Prostate gland (tissue), 2 donors: ENCODE measurements around the gene PDS5A. TPM values are rescaled to one million over a fixed set of nuclear protein-coding genes. Genes with fewer than 3 reads are reported as not detected.

Source experiments
- DNase-seq: peaks from one replicate; pipeline ENCODE4 v3.0.0-alpha.2; 2019; ENCODE audit warnings: low spot score
- H3K27ac ChIP-seq, 2 donors: fragments of 200-600 bp; sonication (generic); 2 replicates each; pipeline ENCODE4 v1.5.1; 2017 to 2019
- H3K27me3 ChIP-seq: fragments of 200-600 bp; sonication (generic); replicated peaks from 2 replicates; pipeline ENCODE4 v1.5.1; 2019; ENCODE audit not compliant: insufficient read depth
- H3K36me3 ChIP-seq, 2 donors: fragments of 200-600 bp; sonication (generic); 1 replicate in 1 of 2; 2 replicates in 1 of 2; pipeline versions ENCODE4 v1.5.1 to v1.8.1; 2017 to 2019
- H3K4me1 ChIP-seq: fragments of 200-600 bp; sonication (generic); replicated peaks from 2 replicates; pipeline ENCODE4 v1.5.1; 2019
- H3K4me3 ChIP-seq, 2 donors: fragments of 200-600 bp; sonication (generic); 2 replicates each; pipeline ENCODE4 v1.5.1; 2017 to 2019
- H3K9me3 ChIP-seq: fragments of 200-600 bp; sonication (generic); 2 replicates; pipeline ENCODE4 v1.5.1; 2017
- CTCF ChIP-seq, 4 experiments: fragments of 200-600 bp in 2 of 4; fragments of 450-650 bp in 2 of 4; sonication (generic) in 2 of 4; IDR thresholded peaks; 1 replicate in 3 of 4; 2 replicates in 1 of 4; pipeline ENCODE4 v1.5.1; 2016 to 2019; ENCODE audit warnings: antibody characterized with exemption in 4 of 4, mild to moderate bottlenecking in 2 of 4, moderate library complexity in 2 of 4
- POLR2A ChIP-seq: fragments of 450-650 bp; IDR thresholded peaks from one replicate; pipeline ENCODE4 v1.6.1; 2016; ENCODE audit warnings: antibody characterized with exemption, mild to moderate bottlenecking
- POLR2AphosphoS5 ChIP-seq: sonication (generic); formaldehyde crosslinking; IDR thresholded peaks from one replicate; pipeline ENCODE4 v1.6.1; 2017; ENCODE audit warnings: antibody characterized with exemption
- WGBS: methylation state at CpG from one replicate; pipeline ENCODE4 v1.1.5; 2018; 5-methylcytosine and 5-hydroxymethylcytosine counted together
- intact Hi-C: fragments of 100-400 bp; cut with DNase I; formaldehyde crosslinking; loops from one replicate; pipeline ENCODE4 v1.14.2; 2022
- total RNA-seq, 2 donors: library from RNA; depleted of rRNA; stranded (reverse); fragments of >200 nt; gene quantifications; one replicate each; pipeline ENCODE4 v1.1.0, GENCODE V29; 2016

PDS5A gene
- total RNA-seq, 2 donors from 2014 or later = 55.7 to 57.0 TPM

- no peaks in the 10 kb centered on the region for H3K27me3 ChIP-seq
- peaks cover 0 to 11% of the 10 kb centered on the region in 2 donors for H3K36me3 ChIP-seq
- H3K4me1 ChIP-seq = no peaks in the 10 kb centered on the region
- no peak overlapping the region for H3K27ac ChIP-seq
- 95% methylated on average over 1 of the region's 1 CpG for WGBS
- intact Hi-C loops = no loop called here
- no peaks in the 10 kb centered on the region for H3K9me3 ChIP-seq
- H3K4me3 ChIP-seq = no peak overlapping the region
- no peak for DNase-seq
- no peak for TF ChIP-seq CTCF (IDR thresholded peaks at IDR 0.05)
- TF ChIP-seq POLR2AphosphoS5 = no peak
- TF ChIP-seq POLR2A = no peak
Observed at GRCh38 chr4:39834269-39834668, 143.4 kb downstream of the PDS5A start.

GRCh38 chr4:39825741-39826231 is 151.9 kb downstream of the PDS5A start:
- no peak for DNase-seq
- Histone ChIP-seq H3K4me3 (no peak overlapping the region), H3K9me3 (no peaks in the 10 kb centered on the region), H3K4me1 (no peaks in the 10 kb centered on the region), H3K27me3 (no peaks in the 10 kb centered on the region), H3K27ac (no peak overlapping the region), H3K36me3 (peaks cover 0 to 4% of the 10 kb centered on the region in 2 donors)
- 71% methylated on average over 7 of the region's 7 CpGs for WGBS
- intact Hi-C loops = no loop called here
- no peak for TF ChIP-seq POLR2A
- TF ChIP-seq CTCF (IDR thresholded peaks at IDR 0.05) = no peak
- no peak for TF ChIP-seq POLR2AphosphoS5

GRCh38 chr4:39825090-39825489 is 152.6 kb downstream of the PDS5A start:
- Histone ChIP-seq H3K27me3 (no peaks in the 10 kb centered on the region), H3K4me1 (no peaks in the 10 kb centered on the region), H3K4me3 (no peak overlapping the region), H3K27ac (no peak overlapping the region), H3K36me3 (no peaks in the 10 kb centered on the region), H3K9me3 (no peaks in the 10 kb centered on the region)
- 91% methylated on average over 3 of the region's 3 CpGs for WGBS
- DNase-seq = no peak
- TF ChIP-seq CTCF (IDR thresholded peaks at IDR 0.05) (no peak), POLR2A (no peak), POLR2AphosphoS5 (no peak)
- intact Hi-C loops = no loop called here

GRCh38 chr4:39823191-39823590 is 154.5 kb downstream of the PDS5A start:
- DNase-seq = no peak
- WGBS = 81% methylated on average over 2 of the region's 2 CpGs

More at GRCh38 chr4:39823191-39823590, 154.5 kb downstream of the PDS5A start:
- Histone ChIP-seq H3K27ac (no peak overlapping the region), H3K4me3 (no peak overlapping the region), H3K36me3 (no peaks in the 10 kb centered on the region), H3K27me3 (no peaks in the 10 kb centered on the region), H3K4me1 (no peaks in the 10 kb centered on the region), H3K9me3 (no peaks in the 10 kb centered on the region)
- TF ChIP-seq CTCF (IDR thresholded peaks at IDR 0.05) (no peak), POLR2AphosphoS5 (no peak)
- intact Hi-C loops = no loop called here
